GM18498 (cell line): ENCODE measurements around the gene HTR6.
A peak's percentile ranks its signal among the peaks of the same experiment; 100 is the strongest.

Experiments
- ATAC-seq: cut with Tn5 transposase; IDR thresholded peaks from one replicate; pipeline ENCODE4 v1.9.1; 2021; ENCODE audit warnings: mild to moderate bottlenecking, moderate library complexity; ENCODE audit not compliant: unreplicated experiment

The HTR6 gene

DNA sequence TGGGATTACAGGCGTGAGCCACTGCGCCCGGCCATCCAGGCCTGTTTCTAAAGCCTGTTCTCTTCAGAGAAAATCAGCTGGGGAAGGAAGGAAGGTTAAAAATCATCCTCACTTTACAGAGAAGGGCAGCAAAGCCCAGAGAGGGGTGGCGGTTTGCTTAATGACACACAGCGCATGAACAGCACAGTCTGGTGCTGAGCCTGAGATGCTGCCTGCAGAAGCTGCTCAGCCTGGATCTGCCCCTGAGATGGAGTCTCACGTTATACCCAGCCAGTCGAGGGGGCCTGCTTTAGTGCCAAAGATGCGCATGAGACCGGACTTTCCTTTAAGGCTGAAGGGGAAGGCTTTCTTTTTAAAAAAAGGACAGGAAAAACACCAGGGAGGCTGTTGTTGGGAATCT, 21.3 kb downstream of the HTR6 start:
- ATAC-seq: no peak

DNA sequence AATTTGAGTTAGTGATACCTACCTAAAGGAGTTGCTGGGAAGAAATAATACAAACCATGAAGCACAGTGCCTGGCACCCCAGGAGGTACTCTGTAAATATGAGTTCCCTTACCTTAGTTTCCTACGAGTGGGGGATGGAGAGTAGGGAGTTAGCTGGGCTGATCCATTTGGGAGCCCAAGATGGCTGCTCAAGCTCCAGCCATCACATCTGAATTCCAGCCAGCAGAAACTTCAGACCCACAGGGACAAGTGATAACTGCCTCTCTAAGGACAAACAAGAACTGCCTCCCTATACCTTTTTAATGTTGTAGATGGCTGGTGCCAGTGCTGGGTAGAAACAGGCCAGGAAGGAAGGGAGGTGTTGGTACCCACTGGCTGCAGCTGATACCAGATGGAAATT, 22.7 kb downstream of the HTR6 start:
- no peak for ATAC-seq

DNA sequence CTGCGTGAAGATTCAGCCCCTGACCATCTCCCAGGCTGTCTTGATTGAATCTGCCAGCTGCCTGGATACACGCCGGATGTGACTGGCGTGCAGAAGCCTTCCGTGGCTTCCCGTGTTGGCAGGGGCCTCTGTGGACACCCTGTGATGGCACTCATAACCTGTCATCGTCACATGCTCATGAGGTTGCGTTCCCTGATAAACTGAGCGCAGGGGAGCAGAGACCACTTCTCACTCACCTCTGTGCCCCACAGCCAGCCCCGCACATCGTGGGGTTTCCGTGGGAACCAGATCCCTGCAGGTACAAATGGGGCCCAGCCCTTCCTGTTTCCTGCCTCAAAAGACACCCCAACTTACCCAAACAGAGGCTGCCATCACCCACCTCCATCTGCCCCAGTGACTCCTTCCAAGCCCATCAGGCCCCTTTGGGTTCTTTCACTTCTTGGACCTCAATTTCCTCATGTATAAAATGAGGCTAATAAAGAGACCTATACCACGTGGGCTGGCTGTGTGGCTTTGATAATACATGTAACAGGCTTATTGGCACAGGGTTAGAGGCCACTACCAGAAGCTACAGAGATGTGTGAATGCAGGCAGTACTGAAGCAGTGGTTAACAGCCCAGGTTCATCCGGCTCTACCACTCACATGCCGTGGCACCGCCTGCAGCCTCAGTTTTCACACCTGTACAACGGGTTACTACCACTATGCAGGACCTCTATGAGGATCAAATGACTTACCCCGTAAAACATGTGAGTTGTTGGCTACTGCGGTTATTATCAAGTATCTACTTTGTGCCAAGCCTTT, 23.6 kb downstream of the HTR6 start:
- ATAC-seq: no peak

DNA sequence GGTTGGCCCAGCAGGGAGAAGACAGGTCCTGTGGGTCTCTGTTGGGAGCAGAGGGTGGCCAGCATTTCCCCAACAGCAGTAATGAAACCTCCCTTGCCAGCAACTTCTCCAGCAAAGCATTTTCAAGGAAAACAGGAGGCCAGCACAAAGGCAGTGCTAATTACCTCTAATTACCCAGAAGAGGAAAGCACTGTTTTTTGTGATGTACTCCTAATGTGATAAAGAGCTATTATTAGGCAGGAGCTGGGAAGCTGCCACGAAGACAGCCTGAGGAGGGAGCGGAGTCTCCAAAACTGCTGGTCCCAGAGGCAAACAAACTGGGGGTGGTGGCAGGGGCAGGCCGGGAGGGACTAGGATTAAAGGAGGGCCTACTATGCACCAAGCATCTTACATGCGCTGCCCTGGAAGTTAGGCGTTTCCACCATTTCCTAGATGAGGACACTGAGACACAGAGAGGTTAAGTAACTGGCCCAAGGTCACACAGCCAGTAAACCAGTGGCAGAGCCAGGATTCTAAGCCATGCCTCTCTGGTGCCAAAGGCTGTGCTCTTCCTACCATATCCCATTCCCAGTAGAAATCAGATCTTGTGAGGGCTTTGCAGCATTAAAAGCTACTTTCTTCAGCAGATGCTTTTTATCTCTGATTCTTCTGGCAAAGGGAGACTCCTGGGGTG, 24.5 kb downstream of the HTR6 start:
- no peak for ATAC-seq

DNA sequence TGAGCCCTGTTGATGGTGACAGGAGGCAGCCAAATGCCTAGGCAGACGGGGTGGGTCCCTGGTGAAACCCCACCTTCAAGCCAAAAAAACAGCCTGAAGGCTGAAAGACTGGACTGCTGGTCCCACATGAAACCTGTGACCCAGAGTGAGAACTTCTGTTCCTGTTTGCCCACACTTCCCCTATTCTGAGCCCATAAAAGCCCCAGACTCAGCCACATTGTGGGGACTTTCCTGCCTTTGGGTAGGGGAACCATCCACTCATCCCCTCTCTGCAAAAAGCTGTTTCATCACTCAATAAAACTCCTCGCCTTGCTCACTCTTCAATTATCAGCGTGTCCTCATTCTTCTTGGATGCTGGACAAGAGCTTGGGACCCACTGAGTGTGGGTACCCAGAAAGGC, 25.2 kb downstream of the HTR6 start:
- ATAC-seq: no peak

DNA sequence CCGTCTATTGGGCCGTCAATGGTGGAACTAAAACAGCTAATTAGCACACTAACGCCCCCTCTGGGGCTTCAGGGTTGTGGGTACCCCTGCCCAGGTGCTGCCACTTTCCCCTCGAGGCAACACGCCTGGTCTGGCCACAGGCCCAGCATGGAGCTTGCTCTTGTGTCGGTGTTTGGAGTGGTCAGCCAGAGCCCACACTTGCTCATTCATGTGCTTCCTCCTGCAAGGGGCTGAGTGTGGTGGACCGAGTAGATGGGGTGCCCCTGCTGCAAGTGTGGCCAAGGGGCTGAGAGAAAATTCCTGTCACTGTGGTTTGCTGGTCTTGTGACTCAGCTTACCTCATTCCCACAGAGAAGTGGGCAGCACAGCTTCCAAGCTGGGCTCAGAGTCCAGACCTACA, 25.7 kb downstream of the HTR6 start:
- no peak for ATAC-seq

DNA sequence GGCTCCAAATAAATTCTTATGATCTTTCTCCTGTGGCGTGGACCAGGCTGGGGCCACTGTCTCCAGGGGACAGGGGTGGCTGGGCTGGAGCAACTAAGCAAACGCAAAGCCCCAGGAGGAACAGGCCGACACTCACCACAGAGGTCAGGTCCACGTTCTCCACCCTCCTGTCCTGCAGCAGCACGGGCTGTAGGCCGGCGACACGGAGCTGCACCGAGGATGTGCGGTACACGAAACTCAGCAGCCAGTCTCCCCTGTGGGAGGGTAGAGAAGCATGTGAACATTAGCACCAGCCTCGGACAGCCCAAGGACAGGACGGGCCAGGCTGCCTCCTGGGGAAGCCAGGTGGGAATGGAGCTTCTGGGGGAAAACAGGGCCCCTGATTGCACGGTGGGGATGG, 29.6 kb downstream of the HTR6 start:
- no peak for ATAC-seq

DNA sequence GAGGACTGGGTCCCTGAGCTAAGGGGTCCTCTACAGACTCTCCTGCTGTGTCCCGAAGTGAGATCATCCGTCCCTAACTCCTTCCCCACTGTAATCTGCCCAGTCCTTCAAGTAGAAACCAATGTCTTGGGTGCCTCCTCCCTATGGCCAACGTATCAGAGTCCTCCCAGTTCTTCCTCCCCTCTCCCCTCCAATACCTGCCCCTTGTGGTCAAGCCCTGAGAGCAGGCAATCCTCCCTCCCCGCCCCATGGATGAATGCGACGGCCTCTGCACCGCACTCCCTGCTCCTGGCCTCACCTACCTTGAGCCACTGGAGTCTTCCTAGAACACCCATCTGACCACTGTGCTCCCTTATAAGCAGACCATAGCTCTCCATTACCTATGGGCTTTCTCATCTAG, 31.1 kb downstream of the HTR6 start:
- ATAC-seq: no peak

DNA sequence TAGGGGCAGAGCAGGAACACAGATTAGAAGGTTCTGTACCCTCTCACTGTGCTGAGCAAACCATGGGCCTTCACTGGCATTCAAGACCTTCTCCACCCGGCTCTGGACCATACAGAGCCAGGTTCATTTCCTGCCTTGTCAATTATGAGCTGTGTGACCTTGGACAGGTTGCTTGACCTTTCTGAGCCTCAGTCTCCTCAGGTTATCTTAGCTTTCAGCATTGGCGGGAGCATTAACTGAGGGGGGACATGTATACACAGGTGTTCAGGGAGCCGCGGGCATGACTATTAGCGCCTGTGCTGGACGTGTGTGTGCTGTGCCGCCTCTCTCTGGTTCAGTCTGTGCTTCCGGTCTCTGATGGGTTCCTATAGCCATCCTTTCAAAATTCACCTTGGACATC, 32.1 kb downstream of the HTR6 start:
- no peak for ATAC-seq

DNA sequence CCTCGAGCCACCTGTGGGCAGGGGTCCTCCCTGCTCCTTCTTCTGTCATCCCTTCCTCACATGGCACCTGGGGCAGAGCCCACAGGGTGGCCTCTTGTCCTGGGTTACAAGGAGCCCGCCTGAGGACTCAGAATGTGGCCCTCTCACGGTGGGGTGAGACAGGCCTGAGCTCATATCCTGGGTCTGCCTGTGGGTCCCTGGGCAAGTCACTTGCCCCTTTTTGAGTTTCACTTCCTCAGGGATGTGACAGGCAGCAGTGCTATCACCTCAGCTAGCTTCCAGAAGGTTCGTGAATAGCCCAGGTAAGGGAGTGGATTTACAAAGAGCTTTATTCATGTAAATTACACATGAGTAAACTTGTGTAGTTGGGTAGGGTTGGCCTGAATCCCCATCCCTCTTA, 33.5 kb downstream of the HTR6 start:
- ATAC-seq: no peak

DNA sequence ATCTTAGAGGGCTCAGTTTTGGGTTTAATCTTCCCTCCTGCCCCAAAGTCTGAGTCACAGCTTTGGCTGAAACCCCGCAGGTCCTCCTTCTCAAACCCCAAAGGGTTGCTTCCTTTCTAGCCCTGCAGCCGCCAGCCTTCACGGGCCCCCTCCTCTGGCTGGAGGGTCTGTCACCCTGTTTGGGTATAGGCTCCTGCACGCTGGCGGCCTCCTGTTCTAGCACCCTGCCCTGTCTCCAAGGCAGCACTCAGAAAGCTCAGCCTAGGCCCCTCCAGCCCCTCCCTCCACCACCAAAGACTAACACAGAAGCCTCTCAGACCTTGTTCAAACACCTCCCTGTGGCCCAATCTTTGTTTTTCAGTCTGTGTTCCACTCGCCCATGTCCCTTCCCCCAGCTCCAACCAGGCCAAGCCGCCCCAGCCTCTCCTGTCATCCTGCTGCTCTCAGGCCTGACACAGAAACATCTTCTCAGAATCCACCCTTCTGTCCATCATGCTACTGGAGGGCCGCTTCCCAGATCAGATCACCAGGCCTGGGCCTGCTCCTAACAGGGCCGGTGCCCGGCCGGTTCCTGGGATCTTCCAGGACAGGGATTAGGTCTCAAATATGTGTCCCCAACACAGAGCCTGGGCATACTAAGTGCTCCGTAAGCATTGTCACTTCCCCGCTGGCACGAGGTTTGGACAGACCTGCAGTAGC, 35.6 kb downstream of the HTR6 start:
- ATAC-seq: no peak

DNA sequence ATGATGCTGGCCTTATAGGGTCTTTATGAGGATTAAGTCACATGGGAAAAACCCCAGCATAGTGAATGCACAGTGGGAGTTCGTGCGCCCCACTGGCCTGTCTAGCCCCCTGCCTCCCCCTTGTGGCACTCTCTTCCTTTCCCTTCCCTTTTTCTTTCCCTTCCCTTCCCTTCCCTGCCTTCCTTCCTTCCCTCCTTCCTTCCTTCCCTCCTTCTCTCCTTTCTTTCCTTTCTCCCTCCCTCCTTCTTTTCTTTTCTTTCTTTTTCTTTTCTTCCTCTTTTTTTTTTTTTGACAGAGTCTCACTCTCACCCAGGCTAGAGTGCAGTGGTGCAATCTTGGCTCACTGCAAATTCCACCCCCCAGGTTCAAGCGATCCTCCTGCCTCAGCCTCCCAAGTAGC, 38.6 kb downstream of the HTR6 start:
- no peak for ATAC-seq

DNA sequence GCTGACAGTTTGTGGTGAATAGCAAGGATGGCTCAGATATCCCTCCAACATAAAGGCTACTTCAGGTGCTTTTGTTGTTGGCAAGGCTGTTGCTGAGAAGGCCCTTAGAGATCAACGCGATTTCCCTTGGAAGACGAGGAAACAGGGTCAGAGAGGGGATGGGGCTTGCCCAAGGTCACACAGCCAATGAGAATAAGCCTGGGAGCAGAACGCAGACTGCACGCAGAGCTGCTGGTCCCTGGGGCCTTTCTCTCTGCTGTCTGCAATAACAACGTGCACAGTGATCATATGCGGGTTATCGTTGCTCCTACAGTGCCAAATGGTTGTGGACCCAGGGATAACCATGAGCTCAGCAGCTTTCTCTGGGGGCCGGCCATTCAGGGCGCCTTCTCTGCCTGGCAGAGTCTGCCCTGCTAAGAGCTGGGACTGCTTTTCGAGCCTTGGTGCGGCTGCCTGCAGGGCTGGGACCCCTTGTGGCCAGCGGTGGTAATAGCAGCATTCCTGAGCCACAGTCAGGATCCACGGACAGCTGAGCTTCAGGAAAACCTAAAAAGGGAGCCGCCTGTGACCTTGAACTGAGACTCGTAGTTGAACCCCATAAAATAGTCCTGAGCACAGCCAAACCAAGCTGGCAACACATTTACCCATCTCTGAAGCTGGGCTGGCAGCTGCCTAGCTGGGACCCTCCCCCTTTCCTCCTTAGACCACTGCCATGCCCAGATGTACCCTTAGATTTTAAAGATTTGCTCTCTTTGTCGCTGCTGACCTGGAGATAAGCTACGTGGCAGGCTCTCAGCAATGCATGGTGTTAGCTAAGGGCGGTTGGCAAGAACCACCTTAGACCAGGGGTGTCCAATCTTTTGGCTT, 39.8 kb downstream of the HTR6 start:
- ATAC-seq: no peak

DNA sequence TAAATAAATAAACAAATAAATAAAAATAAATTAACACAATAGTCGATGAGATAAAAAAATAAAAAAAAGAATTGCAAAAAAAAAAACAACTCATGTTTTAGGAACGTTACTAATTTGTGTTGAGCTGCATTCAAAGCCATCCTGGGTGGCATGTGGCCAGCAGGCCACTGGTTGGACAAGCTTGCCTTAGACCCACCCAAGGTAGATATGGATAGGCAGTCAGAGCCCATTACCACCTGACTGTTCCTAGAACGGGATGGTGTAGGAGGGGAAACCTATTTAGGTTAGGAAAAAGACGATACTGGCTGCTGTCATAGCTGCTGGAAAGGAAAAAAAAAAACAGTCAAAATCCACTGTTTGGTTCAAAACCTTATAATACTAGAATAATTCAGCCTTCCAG, 40.8 kb downstream of the HTR6 start:
- ATAC-seq: no peak

DNA sequence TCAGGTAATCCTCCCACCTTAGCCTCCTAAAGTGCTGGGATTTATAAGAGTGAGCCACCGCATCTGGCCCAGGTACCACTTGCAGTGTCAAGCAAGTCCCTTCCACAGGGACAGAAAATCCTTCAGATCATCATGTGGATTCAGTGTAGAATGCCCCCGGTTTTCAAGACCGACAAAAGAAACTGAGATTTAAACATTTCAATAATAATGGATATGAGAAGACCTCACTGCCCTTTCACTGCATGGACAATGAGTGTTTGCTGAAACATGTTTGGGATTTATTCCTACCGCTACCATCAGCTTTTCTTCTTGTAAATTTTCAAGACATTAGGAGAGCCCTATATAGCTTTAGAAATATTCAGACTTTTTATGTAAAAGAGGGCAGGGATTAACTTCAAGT, 41.5 kb downstream of the HTR6 start:
- ATAC-seq: no peak

DNA sequence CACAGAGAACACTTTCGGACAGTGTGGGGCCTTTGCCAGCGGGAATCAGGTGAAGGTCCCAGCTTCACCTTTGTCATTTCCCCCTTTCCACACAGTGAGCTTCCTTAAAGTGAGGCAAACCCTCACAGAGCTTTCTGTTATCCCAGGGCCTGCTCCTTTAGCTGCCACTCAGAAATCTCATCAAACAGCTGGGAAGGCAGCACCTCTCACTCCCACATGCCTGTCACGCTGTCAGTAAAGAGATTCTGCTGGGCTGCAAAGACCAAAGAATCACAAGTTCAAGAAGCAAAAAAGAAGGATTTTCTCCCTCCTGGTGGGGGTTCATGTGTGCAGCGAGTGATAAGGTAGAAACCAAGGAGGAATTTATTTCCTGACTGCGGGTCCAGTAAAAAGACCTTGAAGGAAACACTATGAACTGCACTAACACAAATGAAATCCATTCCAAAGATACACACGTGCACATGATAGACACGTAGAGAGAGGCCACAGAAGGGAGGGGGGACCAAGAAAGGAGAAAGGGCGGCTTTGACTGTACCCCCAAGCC, 44.0 kb downstream of the HTR6 start:
- no peak for ATAC-seq

DNA sequence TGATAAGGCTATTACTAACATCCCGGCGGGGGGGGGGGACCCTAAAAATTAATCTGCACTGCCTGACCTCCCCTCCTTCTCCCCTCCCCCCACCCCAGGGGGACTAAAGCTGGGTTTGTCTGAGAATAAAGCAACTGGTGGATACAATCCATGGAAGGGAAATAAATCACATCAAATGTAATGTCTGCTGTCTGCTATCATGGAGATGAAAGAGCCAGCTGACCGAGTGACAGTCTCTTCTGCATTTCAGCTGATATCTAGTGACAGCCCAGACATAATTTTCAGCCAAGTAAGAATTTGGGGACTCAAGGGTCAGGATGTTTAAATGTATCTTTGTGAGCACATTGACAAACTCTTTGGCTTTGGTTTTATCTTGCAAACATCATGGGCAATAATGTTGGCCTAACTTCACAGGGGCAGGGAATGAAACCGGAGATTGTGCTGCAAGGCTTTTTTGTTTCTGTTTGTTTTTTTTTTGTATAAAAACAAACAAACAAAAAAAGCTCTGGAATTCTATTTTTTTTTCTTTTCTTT, 44.7 kb downstream of the HTR6 start:
- ATAC-seq: no peak

DNA sequence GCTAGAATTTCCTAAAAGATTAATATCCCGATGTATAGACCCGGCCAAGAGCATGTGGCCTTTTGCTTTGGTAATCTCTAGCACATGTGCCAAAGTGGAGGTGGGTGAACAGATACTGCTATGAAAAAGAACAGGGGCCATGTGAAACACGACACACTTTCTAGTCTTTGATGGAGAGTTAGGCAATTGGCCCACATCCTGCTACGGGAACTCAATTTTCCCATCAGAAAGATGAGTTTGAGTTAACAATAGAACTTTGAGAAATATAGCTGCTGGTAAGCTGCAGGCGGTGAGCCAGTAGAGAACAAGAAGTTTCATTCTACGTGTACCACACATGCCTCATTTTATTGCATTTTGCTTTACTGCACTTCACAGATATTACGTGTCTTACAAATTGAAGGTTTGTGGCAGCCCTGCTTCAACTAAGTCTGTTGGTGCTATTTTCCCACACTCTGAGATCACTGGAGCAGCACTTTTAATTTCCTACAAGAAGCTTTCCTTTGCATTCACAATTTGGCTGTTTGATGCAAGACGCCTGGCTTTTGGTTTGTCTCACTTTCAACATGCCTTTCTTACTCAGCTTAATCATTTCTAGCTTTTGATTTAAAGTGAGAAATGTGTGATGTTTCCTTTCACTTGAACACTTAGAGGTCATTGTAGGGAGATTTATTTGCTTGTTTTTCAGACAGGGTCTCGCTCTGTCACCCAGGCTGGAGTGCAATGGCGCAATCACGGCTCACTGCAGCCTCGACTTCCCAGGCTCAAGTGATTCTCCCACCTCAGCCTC, 46.3 kb downstream of the HTR6 start:
- ATAC-seq: peak; percentile 58

DNA sequence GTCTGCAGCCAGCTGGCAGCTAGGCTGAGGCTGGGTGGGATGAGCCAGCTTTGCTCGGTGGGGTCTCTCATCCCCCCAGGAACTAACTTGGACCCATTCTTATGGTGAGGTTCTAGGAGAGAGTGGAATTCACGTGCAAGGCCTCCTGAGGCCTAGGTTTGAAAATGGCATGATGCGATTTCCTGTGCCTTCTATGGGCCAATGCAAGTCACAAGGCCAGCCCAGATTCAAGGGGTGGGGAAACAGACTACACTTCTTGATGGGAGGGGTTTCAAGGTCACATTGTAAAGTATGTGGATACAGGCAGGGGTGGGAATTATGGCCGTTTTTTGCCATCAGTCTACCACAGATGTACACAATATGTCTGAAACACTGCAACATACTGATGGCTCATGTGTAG, 48.3 kb downstream of the HTR6 start:
- no peak for ATAC-seq
